Endothelial cell (in vitro differentiated cells): ENCODE results near the gene FKBP8. TPM values are rescaled to one million over a fixed set of nuclear protein-coding genes. Genes with fewer than 3 reads are reported as not detected.

Experiments used
- DNase-seq: peaks from one replicate; pipeline ENCODE4 v3.0.0; 2021; ENCODE audit warnings: low spot score
- H3K27ac Mint-ChIP-seq: one replicate; pipeline ENCODE4 v1.8.0; 2021; ENCODE audit warnings: mixed read lengths, inconsistent platforms; ENCODE audit not compliant: unreplicated experiment
- H3K27me3 Mint-ChIP-seq: one replicate; pipeline ENCODE4 v1.8.0; 2021; ENCODE audit warnings: mild to moderate bottlenecking, moderate library complexity, mixed read lengths, inconsistent platforms; ENCODE audit not compliant: unreplicated experiment
- H3K36me3 Mint-ChIP-seq: one replicate; pipeline ENCODE4 v1.8.0; 2021; ENCODE audit warnings: mild to moderate bottlenecking, low read depth, mixed read lengths, inconsistent platforms; ENCODE audit not compliant: unreplicated experiment
- H3K4me1 Mint-ChIP-seq: one replicate; pipeline ENCODE4 v1.8.0; 2021; ENCODE audit warnings: mild to moderate bottlenecking, mixed read lengths, inconsistent platforms; ENCODE audit not compliant: unreplicated experiment
- H3K4me3 Mint-ChIP-seq: one replicate; pipeline ENCODE4 v1.8.0; 2021; ENCODE audit warnings: mild to moderate bottlenecking, mixed read lengths, inconsistent platforms; ENCODE audit not compliant: unreplicated experiment
- H3K9me3 Mint-ChIP-seq: one replicate; pipeline ENCODE4 v1.8.0; 2021; ENCODE audit warnings: mixed read lengths, inconsistent platforms; ENCODE audit not compliant: unreplicated experiment
- CTCF ChIP-seq: fragments of 200-600 bp; sonication (generic); IDR thresholded peaks from one replicate; pipeline ENCODE4 v1.5.0; 2021; ENCODE audit warnings: antibody characterized with exemption; ENCODE audit not compliant: unreplicated experiment
- total RNA-seq: library from RNA; stranded (reverse); fragmentation: NEBNext Ultra II Directional; extraction: Animal tissue kit (Norgen Biotek cat#: 25700); gene quantifications from one replicate; pipeline ENCODE4 v1.2.1, GENCODE V29; 2021; ENCODE audit not compliant: unreplicated experiment

The FKBP8 gene
- total RNA-seq, 1 donor from 2014 or later, result 229 TPM

- Mint-ChIP-seq H3K4me3 (no peak overlapping the region), H3K27me3 (peaks cover 1% of the 10 kb centered on the region), H3K27ac (peak overlapping the region; percentile 57), H3K9me3 (no peaks in the 10 kb centered on the region), H3K4me1 (peaks cover 2% of the 10 kb centered on the region), H3K36me3 (no peaks in the 10 kb centered on the region)
- TF ChIP-seq CTCF, result no peak
- no peak for DNase-seq
Observed at GRCh38 chr19:18486746-18487145, 56.6 kb downstream of the FKBP8 start.

- Mint-ChIP-seq H3K27me3 (peaks cover 4% of the 10 kb centered on the region), H3K36me3 (no peaks in the 10 kb centered on the region), H3K9me3 (no peaks in the 10 kb centered on the region), H3K4me1 (peaks cover 13% of the 10 kb centered on the region), H3K27ac (no peak overlapping the region), H3K4me3 (no peak overlapping the region)
- TF ChIP-seq CTCF, result no peak
- no peak for DNase-seq
Observed at GRCh38 chr19:18484992-18485391, 58.4 kb downstream of the FKBP8 start.

- no peak for TF ChIP-seq CTCF
- peaks cover 10% of the 10 kb centered on the region for H3K27me3 Mint-ChIP-seq
- no peaks in the 10 kb centered on the region for H3K9me3 Mint-ChIP-seq
- H3K4me1 Mint-ChIP-seq, result peaks cover 26% of the 10 kb centered on the region
- no peak overlapping the region for H3K4me3 Mint-ChIP-seq
- H3K27ac Mint-ChIP-seq, result no peak overlapping the region
- DNase-seq, result no peak
- H3K36me3 Mint-ChIP-seq, result no peaks in the 10 kb centered on the region
Observed at GRCh38 chr19:18483119-18483890, 60.1 kb downstream of the FKBP8 start.

Other genes with a start within 250 kb of the FKBP8 start
- 166 TPM for gene LSM4, start 220.5 kb downstream of the FKBP8 start, total RNA-seq
- gene PGPEP1, start 203.0 kb downstream of the FKBP8 start, total RNA-seq, result 32.1 TPM
- gene GDF15, start 157.4 kb downstream of the FKBP8 start, total RNA-seq, result 1.3 TPM
- not detected for gene LRRC25, start 146.0 kb downstream of the FKBP8 start, total RNA-seq
- gene SSBP4, start 124.2 kb downstream of the FKBP8 start, total RNA-seq, result 60.7 TPM
- 68.5 TPM for gene ISYNA1, start 105.4 kb downstream of the FKBP8 start, total RNA-seq
- 11.0 TPM for gene ELL, start 21.5 kb downstream of the FKBP8 start, total RNA-seq
- gene KXD1, start 14.3 kb upstream of the FKBP8 start, total RNA-seq, result 105 TPM
- gene UBA52, start 28.3 kb upstream of the FKBP8 start, total RNA-seq, result 1,465 TPM
- 88.8 TPM for gene REX1BD, start 45.2 kb upstream of the FKBP8 start, total RNA-seq
- 0.74 TPM for gene CRLF1, start 63.2 kb upstream of the FKBP8 start, total RNA-seq
- gene TMEM59L, start 69.3 kb upstream of the FKBP8 start, total RNA-seq, result 0.15 TPM
- gene KLHL26, start 93.5 kb upstream of the FKBP8 start, total RNA-seq, result 5.1 TPM
- 17.5 TPM for gene CRTC1, start 140.1 kb upstream of the FKBP8 start, total RNA-seq
- not detected for gene COMP, start 247.7 kb upstream of the FKBP8 start, total RNA-seq